Neural cell (in vitro differentiated cells): Measurements from ENCODE around the gene PRKAB2.

Source experiments
- EZH2 ChIP-seq: fragments of 200-600, 300-800 bp; shearing (Covaris generic), sonication (generic); IDR thresholded peaks from 2 replicates; pipeline ENCODE4 v1.6.1; 2014; ENCODE audit warnings: antibody characterized with exemption, low read length, borderline replicate concordance, mild to moderate bottlenecking; ENCODE audit not compliant: insufficient read depth, poor library complexity, severe bottlenecking
- POLR2AphosphoS5 ChIP-seq: IDR thresholded peaks from 2 replicates; pipeline ENCODE4 v1.6.1; 2012
- RAD21 ChIP-seq: fragments of 450-650 bp; conservative IDR thresholded peaks from 2 replicates; pipeline ENCODE4 v1.6.1; 2014; ENCODE audit warnings: antibody characterized with exemption, mild to moderate bottlenecking, moderate library complexity
- SMC3 ChIP-seq: fragments of 450-650 bp; conservative IDR thresholded peaks from 2 replicates; pipeline ENCODE4 v1.6.1; 2014; ENCODE audit warnings: antibody characterized with exemption, mild to moderate bottlenecking, moderate library complexity; ENCODE audit not compliant: poor library complexity
- TAF1 ChIP-seq: IDR thresholded peaks from 2 replicates; pipeline ENCODE4 v1.6.1; 2012; ENCODE audit warnings: low read depth
- TF ChIP-seq, protein P1 (sequence below): fragments of 450-650 bp; IDR thresholded peaks from 2 replicates; pipeline ENCODE4 v1.5.1; 2014; ENCODE audit warnings: antibody characterized with exemption, mild to moderate bottlenecking, moderate library complexity; ENCODE audit not compliant: poor library complexity, severe bottlenecking

DNA sequence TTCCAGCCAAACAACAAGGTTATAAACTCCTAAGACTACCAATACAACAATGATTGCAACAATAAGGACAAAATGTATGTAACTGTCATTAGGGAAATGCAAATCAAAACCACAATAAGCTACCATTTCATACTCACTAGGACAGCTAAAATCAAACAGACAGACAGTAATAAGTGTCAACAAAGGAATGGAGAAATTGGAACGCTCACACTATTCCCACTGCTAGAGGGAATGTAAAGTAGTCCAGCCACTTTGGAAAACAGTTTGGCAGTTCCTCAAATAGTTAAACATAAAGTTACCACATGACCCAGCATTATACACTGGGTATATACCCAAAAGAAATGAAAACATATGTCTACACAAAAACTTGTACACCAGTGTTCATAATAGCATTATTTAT, 9.3 kb downstream of the PRKAB2 start:
- TF ChIP-seq EZH2 (no peak), TAF1 (no peak), RAD21 (no peak), POLR2AphosphoS5 (no peak), SMC3 (no peak)
- TF ChIP-seq, protein P1, sequence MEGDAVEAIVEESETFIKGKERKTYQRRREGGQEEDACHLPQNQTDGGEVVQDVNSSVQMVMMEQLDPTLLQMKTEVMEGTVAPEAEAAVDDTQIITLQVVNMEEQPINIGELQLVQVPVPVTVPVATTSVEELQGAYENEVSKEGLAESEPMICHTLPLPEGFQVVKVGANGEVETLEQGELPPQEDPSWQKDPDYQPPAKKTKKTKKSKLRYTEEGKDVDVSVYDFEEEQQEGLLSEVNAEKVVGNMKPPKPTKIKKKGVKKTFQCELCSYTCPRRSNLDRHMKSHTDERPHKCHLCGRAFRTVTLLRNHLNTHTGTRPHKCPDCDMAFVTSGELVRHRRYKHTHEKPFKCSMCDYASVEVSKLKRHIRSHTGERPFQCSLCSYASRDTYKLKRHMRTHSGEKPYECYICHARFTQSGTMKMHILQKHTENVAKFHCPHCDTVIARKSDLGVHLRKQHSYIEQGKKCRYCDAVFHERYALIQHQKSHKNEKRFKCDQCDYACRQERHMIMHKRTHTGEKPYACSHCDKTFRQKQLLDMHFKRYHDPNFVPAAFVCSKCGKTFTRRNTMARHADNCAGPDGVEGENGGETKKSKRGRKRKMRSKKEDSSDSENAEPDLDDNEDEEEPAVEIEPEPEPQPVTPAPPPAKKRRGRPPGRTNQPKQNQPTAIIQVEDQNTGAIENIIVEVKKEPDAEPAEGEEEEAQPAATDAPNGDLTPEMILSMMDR = no peak
